Retinal pigment epithelial cell (primary cell): Measurements from ENCODE around the gene SFSWAP.

ENCODE experiments used
- DNase-seq: peaks from one replicate; pipeline ENCODE4 v3.0.0-alpha.2; 2010; ENCODE audit warnings: low read depth
- H3K4me3 ChIP-seq: 2 replicates; pipeline ENCODE4 v1.5.1; 2011; ENCODE audit warnings: mild to moderate bottlenecking, low read length, control low read depth, moderate library complexity
- TF ChIP-seq, protein P1 (sequence below): conservative IDR thresholded peaks from 2 replicates; pipeline ENCODE4 v1.5.1; 2011; ENCODE audit warnings: low read depth, low read length, control low read depth, inconsistent platforms

SFSWAP gene

DNA sequence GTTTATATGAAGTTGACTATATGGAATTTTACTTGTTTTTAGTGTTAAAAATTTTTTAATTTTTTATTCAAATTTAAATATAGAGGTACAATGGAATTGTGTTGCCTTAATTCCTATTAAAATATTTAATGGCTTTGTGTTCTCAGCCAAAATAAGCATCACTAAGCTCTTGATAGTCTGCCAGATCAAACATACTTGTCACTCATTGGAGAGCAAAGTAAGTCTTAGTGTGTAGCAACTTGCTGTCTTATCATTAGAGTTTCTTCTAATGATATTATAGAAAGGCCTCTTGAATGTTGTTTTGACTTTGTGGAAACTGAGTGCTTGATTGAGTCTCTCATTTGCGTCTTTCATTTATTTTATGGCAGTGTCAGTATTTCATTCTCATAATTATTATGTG is 10.7 kb downstream of the SFSWAP start:
- TF ChIP-seq, protein P1, sequence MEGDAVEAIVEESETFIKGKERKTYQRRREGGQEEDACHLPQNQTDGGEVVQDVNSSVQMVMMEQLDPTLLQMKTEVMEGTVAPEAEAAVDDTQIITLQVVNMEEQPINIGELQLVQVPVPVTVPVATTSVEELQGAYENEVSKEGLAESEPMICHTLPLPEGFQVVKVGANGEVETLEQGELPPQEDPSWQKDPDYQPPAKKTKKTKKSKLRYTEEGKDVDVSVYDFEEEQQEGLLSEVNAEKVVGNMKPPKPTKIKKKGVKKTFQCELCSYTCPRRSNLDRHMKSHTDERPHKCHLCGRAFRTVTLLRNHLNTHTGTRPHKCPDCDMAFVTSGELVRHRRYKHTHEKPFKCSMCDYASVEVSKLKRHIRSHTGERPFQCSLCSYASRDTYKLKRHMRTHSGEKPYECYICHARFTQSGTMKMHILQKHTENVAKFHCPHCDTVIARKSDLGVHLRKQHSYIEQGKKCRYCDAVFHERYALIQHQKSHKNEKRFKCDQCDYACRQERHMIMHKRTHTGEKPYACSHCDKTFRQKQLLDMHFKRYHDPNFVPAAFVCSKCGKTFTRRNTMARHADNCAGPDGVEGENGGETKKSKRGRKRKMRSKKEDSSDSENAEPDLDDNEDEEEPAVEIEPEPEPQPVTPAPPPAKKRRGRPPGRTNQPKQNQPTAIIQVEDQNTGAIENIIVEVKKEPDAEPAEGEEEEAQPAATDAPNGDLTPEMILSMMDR: no peak
- no peak for DNase-seq

DNA sequence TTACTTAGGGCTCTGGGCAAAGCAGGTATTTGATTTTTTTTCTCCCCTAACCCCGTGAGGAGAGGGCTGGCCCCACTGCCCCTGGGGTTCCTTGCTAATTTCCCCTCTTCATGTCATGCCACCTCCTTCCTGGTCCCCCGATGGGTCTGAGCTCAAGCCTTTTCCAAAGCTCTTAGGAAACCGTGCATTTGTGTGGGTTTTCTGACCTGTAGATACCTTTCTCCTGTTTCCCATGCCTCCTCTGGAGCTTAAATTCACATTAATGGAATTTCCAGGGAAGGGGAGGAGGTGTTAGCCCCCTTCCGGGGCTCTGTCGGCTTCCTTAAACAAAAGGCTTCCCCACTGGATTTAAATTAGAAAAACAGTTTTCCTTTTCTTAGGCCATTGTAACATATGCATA is 12.6 kb downstream of the SFSWAP start:
- no peak overlapping the region for H3K4me3 ChIP-seq
- no peak for DNase-seq
- TF ChIP-seq, protein P1: no peak

More for the DNA sequence above, 10.7 kb downstream of the SFSWAP start:
- H3K4me3 ChIP-seq: no peak overlapping the region

GRCh38 chr12:131724534-131724933 is 13.6 kb downstream of the SFSWAP start:
- TF ChIP-seq, protein P1: no peak
- no peak overlapping the region for H3K4me3 ChIP-seq
- DNase-seq: no peak

DNA sequence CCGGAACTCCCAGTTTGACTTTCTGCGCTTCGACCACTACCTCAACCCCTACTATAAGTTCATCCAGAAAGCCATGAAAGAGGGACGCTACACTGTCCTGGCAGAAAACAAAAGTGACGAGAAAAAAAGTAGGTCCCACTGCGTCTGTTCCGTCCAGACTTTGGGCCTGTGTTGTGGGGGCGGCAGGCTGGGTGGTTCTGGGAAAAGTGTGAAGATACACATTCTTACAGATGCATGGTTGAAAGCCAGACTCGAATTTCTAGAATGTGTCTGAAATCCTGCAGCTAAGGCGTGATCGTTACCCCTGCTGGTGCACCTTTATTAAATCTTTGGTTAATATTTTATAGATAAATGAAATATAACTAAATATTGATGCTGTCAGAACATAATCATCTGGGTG is 14.6 kb downstream of the SFSWAP start:
- TF ChIP-seq, protein P1: no peak
- H3K4me3 ChIP-seq: no peak overlapping the region
- DNase-seq: no peak

GRCh38 chr12:131728720-131729119 is 17.8 kb downstream of the SFSWAP start:
- no peak overlapping the region for H3K4me3 ChIP-seq
- DNase-seq: no peak
- TF ChIP-seq, protein P1: no peak

DNA sequence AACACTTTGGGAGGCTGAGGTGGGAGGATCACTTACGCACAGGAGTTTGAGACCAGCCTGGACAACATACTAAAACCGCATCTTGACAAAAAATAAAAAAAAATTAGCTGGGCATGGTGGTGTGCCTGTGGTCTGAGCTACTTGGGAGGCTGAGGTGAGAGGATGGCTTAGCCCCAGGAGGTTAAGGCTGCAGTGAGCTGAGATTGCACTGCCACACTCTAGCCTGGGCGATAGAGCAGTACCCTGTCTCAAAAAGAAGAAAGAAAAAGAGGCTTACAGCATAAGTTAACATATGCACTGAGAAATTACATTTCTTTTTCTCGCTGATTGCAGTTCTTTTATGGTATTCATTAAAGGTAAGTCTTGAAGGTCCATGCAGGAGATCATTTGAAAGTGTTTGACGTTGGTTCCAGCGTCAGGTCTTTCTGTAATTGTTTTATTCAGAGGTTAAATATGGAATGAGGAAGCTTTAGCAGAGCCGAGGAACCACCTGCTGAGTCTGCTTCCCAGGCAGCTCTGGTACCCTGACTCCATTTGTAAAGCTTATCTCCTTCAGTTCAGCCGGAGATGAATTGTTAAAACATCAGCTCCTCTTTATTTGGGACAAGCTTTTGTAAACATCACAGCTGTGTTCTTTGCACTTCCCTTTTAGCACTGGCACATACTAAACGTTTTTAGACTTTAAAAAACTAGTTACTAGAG is 18.5 kb downstream of the SFSWAP start:
- no peak for DNase-seq
- H3K4me3 ChIP-seq: no peak overlapping the region
- TF ChIP-seq, protein P1: no peak

GRCh38 chr12:131732996-131733615 is 22.2 kb downstream of the SFSWAP start:
- DNase-seq: no peak
- TF ChIP-seq, protein P1: no peak
- no peak overlapping the region for H3K4me3 ChIP-seq
